DND-41 (cell line): ENCODE results near the gene TOX2.

Source experiments
- ATAC-seq: fragments of 200-7000 bp; cut with Tn5 transposase; 3 replicates; pipeline ENCODE4 v1.9.1; 2021; ENCODE audit warnings: low read depth; ENCODE audit not compliant: insufficient read depth
- DNase-seq: peaks from one replicate; pipeline ENCODE4 v3.0.0-alpha.2; 2020
- H2AFZ ChIP-seq: 2 replicates; pipeline ENCODE4 v1.6.0; 2012; ENCODE audit warnings: low read depth, low read length
- H3K27ac ChIP-seq: 2 replicates; pipeline ENCODE4 v1.5.1; 2012; ENCODE audit warnings: low read length, inconsistent platforms
- H3K27me3 ChIP-seq: fragments of 200-600 bp; sonication (generic); 2 replicates; pipeline ENCODE4 v1.6.0; 2012; ENCODE audit warnings: low read length, mild to moderate bottlenecking, inconsistent platforms; ENCODE audit not compliant: insufficient read depth, poor library complexity
- H3K36me3 ChIP-seq: 2 replicates; pipeline ENCODE4 v1.5.1; 2012; ENCODE audit warnings: low read length, inconsistent platforms; ENCODE audit not compliant: insufficient read depth
- H3K4me1 ChIP-seq: 2 replicates; pipeline ENCODE4 v1.5.1; 2012; ENCODE audit warnings: mild to moderate bottlenecking, low read length; ENCODE audit not compliant: insufficient read depth
- H3K4me2 ChIP-seq: 2 replicates; pipeline ENCODE4 v1.6.0; 2012; ENCODE audit warnings: mild to moderate bottlenecking, moderate library complexity, low read length, inconsistent platforms; ENCODE audit not compliant: insufficient read depth
- H3K4me3 ChIP-seq, 2 experiments: fragments of 200-600 bp in 1 of 2; shearing (Covaris generic) in 1 of 2; 2 replicates each; pipeline ENCODE4 v1.5.1; 2012 to 2016; ENCODE audit warnings: inconsistent platforms in 2 of 2, low read length in 2 of 2, mild to moderate bottlenecking in 2 of 2, low read depth in 1 of 2, moderate library complexity in 1 of 2
- H3K79me2 ChIP-seq: 2 replicates; pipeline ENCODE4 v1.6.0; 2012; ENCODE audit warnings: low read length, inconsistent platforms; ENCODE audit not compliant: insufficient read depth
- H3K9ac ChIP-seq: 2 replicates; pipeline ENCODE4 v1.6.0; 2012; ENCODE audit warnings: low read depth, mild to moderate bottlenecking, inconsistent platforms, low read length, moderate library complexity
- H3K9me3 ChIP-seq: 2 replicates; pipeline ENCODE4 v1.5.1; 2012; ENCODE audit warnings: low read length, moderate library complexity, mild to moderate bottlenecking, inconsistent platforms; ENCODE audit not compliant: insufficient read depth, severe bottlenecking
- H4K20me1 ChIP-seq: 2 replicates; pipeline ENCODE4 v1.6.0; 2012; ENCODE audit warnings: low read length; ENCODE audit not compliant: insufficient read depth
- EZH2 ChIP-seq: IDR thresholded peaks from 3 replicates; pipeline ENCODE4 v1.6.1; 2012; ENCODE audit warnings: borderline replicate concordance, low read depth, mild to moderate bottlenecking, moderate library complexity, low read length, inconsistent platforms; ENCODE audit not compliant: severe bottlenecking
- TF ChIP-seq, protein P1 (sequence below): IDR thresholded peaks from 2 replicates; pipeline ENCODE4 v1.5.1; 2012; ENCODE audit warnings: borderline replicate concordance, low read length, moderate library complexity, mild to moderate bottlenecking; ENCODE audit not compliant: poor library complexity, severe bottlenecking; ENCODE audit errors: extremely low read depth

The TOX2 gene

DNA sequence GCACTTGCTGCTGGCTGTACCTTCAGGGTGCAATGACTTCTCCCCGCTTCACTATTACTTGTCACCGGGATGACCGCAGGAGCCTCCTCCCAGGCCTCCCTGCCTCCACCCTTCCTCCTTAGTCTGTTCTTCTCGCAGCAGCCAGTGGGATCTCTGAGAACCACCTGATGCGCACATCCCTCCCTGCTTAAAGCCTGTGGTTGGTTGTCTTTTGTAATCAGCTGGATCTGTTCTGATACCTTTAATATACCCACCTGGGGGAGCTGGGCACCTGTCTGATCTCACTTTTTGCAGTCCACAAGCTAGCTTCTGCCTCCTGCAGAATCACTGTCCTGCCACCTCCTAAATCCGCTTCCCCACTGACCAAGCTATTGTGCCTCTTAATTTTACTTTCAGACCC, 34.6 kb downstream of the TOX2 start:
- H3K79me2 ChIP-seq: no peaks in the 10 kb centered on the region
- peaks cover 15% of the 10 kb centered on the region for H3K27me3 ChIP-seq
- DNase-seq (no peak), ATAC-seq (no peak)
- H3K9me3 ChIP-seq: no peaks in the 10 kb centered on the region
- peaks cover 51% of the 10 kb centered on the region for H3K4me1 ChIP-seq
- no peak overlapping the region for H3K9ac ChIP-seq
- no peak overlapping the region for H3K4me3 ChIP-seq
- peaks cover 60% of the 10 kb centered on the region for H4K20me1 ChIP-seq
- H3K4me2 ChIP-seq: peak overlapping the region; percentile 22; the same call in 1 of the 2 replicates
- H3K27ac ChIP-seq: peak overlapping the region; percentile 68; the same call in 1 of the 2 replicates
- H2AFZ ChIP-seq: no peak overlapping the region
- H3K36me3 ChIP-seq: no peaks in the 10 kb centered on the region
- TF ChIP-seq EZH2: no peak
- TF ChIP-seq, protein P1, sequence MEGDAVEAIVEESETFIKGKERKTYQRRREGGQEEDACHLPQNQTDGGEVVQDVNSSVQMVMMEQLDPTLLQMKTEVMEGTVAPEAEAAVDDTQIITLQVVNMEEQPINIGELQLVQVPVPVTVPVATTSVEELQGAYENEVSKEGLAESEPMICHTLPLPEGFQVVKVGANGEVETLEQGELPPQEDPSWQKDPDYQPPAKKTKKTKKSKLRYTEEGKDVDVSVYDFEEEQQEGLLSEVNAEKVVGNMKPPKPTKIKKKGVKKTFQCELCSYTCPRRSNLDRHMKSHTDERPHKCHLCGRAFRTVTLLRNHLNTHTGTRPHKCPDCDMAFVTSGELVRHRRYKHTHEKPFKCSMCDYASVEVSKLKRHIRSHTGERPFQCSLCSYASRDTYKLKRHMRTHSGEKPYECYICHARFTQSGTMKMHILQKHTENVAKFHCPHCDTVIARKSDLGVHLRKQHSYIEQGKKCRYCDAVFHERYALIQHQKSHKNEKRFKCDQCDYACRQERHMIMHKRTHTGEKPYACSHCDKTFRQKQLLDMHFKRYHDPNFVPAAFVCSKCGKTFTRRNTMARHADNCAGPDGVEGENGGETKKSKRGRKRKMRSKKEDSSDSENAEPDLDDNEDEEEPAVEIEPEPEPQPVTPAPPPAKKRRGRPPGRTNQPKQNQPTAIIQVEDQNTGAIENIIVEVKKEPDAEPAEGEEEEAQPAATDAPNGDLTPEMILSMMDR: no peak

DNA sequence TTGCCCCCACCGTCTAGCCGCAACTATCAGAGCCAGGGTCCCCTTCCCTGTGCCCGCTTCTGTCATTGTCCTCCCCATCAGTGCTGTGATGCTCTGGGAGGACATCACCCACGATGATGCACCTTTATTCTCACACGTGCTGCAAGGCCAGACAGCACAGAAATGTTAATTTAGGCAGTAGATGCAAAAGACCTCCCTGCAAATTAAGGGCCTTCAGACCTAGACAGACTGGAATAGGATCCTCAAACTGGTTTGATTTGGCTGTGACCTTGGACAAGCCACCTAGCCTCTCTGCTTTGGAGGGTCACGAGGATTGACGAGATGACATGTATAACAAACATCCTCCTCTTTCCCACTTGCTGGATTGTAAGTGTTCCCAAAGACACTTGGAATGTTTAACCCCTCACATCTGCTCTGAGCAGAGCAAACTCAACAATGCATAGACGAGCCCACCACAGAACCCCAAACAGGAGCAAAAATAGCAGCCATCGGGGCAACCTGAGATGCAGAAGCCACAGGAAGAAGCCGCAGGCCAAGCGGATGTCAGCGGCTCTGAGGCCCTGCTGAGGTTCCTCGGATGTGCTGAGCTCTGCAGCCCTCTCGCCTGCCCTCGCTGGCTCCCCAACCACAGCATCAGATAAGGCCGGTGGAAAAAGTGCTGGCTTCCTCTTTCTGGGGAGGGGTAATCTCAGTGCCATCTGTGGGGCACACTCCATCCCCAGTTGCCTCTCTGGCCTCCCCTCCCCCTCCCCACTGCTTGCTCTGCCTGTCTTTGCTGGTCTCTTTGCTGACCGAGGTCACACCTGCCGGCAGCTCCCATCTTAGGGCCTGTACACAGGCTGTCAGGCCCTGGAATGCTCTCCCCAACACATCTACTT, 35.3 kb downstream of the TOX2 start:
- Histone ChIP-seq H3K79me2 (no peaks in the 10 kb centered on the region), H3K4me1 (peaks cover 59% of the 10 kb centered on the region), H3K4me3 (peak overlapping the region in 1 of 2 experiments; percentile 5; a peak in 1 of 4 replicates), H3K4me2 (peak overlapping the region; percentile 25), H3K27me3 (peaks cover 15% of the 10 kb centered on the region), H3K36me3 (no peaks in the 10 kb centered on the region), H3K27ac (peak overlapping the region; percentile 68), H3K9ac (no peak overlapping the region), H4K20me1 (peaks cover 60% of the 10 kb centered on the region), H2AFZ (no peak overlapping the region), H3K9me3 (no peaks in the 10 kb centered on the region)
- DNase-seq (peak; percentile 97), ATAC-seq (peak; percentile 98)
- TF ChIP-seq EZH2: no peak
- TF ChIP-seq, protein P1: no peak

DNA sequence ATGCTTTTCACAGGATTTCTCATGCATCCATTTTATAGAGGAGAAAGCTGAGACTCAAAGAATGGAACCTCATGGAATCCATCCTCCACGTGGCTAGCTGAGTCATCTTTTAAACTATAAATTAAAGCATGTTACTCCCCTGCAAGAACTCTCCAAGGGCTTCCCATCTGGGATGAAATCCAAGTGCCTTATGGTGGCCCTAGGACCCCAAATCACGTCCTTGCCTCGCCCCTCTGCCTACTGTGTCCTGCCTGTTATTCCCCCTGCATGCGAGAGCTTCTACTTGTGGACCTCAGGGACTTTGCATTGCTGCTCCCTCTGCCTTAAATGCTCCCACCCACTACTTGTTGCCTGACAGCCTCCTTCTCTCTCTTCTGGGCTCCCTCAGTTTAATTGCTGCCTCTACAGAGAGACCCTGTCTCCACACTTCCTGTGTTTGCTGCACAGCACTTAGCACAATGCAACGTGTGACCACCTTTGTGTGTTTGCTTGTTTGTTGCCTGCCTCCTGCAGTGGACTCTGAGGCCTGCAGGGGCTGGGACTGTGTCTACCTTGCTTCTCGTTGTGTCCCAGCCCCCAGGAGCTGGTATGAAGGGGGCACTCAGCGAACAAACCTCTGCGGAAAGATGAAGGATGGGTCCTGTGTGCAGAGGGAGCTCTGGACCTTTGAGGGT, 39.4 kb downstream of the TOX2 start:
- Histone ChIP-seq H3K27me3 (peaks cover 12% of the 10 kb centered on the region), H3K4me2 (no peak overlapping the region), H4K20me1 (peaks cover 45% of the 10 kb centered on the region), H3K27ac (no peak overlapping the region), H3K9me3 (no peaks in the 10 kb centered on the region), H3K9ac (no peak overlapping the region), H3K79me2 (no peaks in the 10 kb centered on the region), H3K4me3 (no peak overlapping the region), H3K4me1 (peaks cover 70% of the 10 kb centered on the region), H3K36me3 (no peaks in the 10 kb centered on the region), H2AFZ (no peak overlapping the region)
- DNase-seq: peak; percentile 40
- TF ChIP-seq, protein P1: no peak
- no peak for TF ChIP-seq EZH2
- no peak for ATAC-seq
